AG04450 (cell line): ENCODE results near the gene TESK2. TPM values are rescaled to one million over a fixed set of nuclear protein-coding genes. Genes with fewer than 3 reads are reported as not detected.

Experiments used
- CTCF ChIA-PET: fragments of 300-600, 350-600 bp; formaldehyde crosslinking; extraction: SDS; loops from one replicate; lab custom pipeline; 2022; ENCODE audit warnings: antibody characterized with exemption, inconsistent platforms; lab: Charles Lee
- POLR2A ChIA-PET: fragments of 350-600 bp; formaldehyde crosslinking; extraction: SDS; loops from one replicate; lab custom pipeline; 2021; ENCODE audit warnings: antibody characterized with exemption, inconsistent platforms; lab: Yijun Ruan, JAX
- DNase-seq: peaks from one replicate; pipeline ENCODE4 v3.0.0-alpha.2; 2011; ENCODE audit warnings: low read depth, low spot score
- H3K27ac ChIP-seq: one replicate; pipeline ENCODE4 v1.5.1; 2012; ENCODE audit warnings: low read depth, low read length, control low read depth
- H3K27me3 ChIP-seq: one replicate; pipeline ENCODE4 v1.6.0; 2012; ENCODE audit warnings: low read length; ENCODE audit not compliant: control insufficient read depth, insufficient read depth
- H3K4me3 ChIP-seq: 2 replicates; pipeline ENCODE4 v1.5.1; 2011; ENCODE audit warnings: mild to moderate bottlenecking, low read depth, low read length, control low read depth
- H3K9me3 ChIP-seq: 2 replicates; pipeline ENCODE4 v1.5.1; 2012; ENCODE audit warnings: low read length; ENCODE audit not compliant: control insufficient read depth, insufficient read depth
- polyA plus RNA-seq: library from polyadenylated mRNA; depleted of rRNA; stranded (reverse); fragments of >200 nt; gene quantifications from 2 replicates; pipeline ENCODE4 v1.2.3, GENCODE V29; 2011
- TF ChIP-seq, protein P1 (sequence below): IDR thresholded peaks from 2 replicates; pipeline ENCODE4 v1.5.1; 2011; ENCODE audit warnings: low read depth, low read length, control low read depth, inconsistent platforms

The TESK2 gene
- polyA plus RNA-seq, 1 experiment: 2.6 TPM

DNA sequence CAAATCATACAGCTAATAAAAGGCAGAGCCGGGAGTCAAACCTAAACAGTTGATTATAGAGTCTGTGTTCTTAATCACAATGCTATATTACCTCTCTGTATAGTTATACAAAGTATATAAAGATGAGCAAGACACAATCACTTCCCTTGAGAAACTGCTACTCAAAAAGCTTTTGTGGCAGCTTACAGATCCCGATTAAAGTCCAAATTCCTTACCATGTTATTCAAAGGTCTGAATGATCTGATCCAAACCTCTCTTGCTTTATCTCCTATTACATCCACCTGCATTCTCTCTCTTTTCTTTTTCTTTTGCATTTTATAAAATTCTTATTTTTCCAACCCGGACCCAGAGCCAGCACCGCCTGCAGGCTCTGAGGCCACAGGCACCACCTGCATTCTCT, 93.7 kb downstream of the TESK2 start:
- Histone ChIP-seq H3K27ac (no peak overlapping the region), H3K4me3 (no peak overlapping the region), H3K9me3 (no peaks in the 10 kb centered on the region), H3K27me3 (no peaks in the 10 kb centered on the region)
- no peak for DNase-seq
- POLR2A ChIA-PET: no interaction called here
- TF ChIP-seq, protein P1, sequence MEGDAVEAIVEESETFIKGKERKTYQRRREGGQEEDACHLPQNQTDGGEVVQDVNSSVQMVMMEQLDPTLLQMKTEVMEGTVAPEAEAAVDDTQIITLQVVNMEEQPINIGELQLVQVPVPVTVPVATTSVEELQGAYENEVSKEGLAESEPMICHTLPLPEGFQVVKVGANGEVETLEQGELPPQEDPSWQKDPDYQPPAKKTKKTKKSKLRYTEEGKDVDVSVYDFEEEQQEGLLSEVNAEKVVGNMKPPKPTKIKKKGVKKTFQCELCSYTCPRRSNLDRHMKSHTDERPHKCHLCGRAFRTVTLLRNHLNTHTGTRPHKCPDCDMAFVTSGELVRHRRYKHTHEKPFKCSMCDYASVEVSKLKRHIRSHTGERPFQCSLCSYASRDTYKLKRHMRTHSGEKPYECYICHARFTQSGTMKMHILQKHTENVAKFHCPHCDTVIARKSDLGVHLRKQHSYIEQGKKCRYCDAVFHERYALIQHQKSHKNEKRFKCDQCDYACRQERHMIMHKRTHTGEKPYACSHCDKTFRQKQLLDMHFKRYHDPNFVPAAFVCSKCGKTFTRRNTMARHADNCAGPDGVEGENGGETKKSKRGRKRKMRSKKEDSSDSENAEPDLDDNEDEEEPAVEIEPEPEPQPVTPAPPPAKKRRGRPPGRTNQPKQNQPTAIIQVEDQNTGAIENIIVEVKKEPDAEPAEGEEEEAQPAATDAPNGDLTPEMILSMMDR: no peak
- CTCF ChIA-PET: interaction anchor here (1.1 kb wide), 1 partner anchor 37 kb away, joined by 3 read pairs; no protein-coding TSS in a partner anchor

DNA sequence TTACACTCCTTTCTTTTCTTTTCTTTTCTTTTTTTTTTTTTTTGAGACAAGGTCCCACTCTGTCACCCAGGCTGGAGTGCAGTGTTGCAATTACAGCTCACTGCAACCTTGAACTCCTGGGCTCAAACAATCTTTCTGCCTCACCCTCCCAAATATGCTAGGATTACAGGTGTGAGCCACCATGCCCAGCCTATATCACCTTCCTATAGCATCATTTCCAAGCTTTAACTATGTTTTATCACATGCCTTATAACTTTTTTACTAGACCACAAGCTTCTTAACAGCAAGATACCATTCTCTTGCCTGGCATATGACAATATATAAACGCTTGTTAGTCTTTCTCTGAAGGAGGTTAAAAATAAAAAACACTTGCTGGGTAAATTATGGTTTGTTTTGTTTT, 95.4 kb downstream of the TESK2 start:
- Histone ChIP-seq H3K4me3 (no peak overlapping the region), H3K27me3 (no peaks in the 10 kb centered on the region), H3K9me3 (no peaks in the 10 kb centered on the region), H3K27ac (no peak overlapping the region)
- CTCF ChIA-PET: no interaction called here
- TF ChIP-seq, protein P1: no peak
- no peak for DNase-seq
- POLR2A ChIA-PET: interaction anchor here (0.6 kb wide), 1 partner anchor 30 kb away, joined by 3 read pairs; no protein-coding TSS in a partner anchor

DNA sequence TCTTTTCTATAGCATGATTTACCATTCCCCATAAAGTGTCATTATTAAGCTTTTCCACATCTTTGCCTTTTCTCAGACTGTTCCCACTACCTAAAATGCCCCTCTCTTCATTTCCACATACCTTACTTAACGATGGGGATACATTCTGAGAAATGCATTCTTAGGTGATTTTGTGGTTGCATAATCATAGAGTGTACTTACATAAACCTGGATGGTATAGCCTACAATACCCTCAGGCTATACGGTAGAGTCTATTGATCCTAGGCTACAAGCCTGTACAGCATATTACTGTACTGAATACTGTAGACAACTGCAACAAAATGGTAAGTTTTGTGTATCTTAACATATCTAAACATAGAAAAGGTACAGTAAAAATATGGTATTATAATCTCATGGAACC, 95.9 kb downstream of the TESK2 start:
- POLR2A ChIA-PET: no interaction called here
- Histone ChIP-seq H3K4me3 (no peak overlapping the region), H3K27me3 (no peaks in the 10 kb centered on the region), H3K27ac (no peak overlapping the region), H3K9me3 (no peaks in the 10 kb centered on the region)
- no peak for DNase-seq
- CTCF ChIA-PET: no interaction called here
- TF ChIP-seq, protein P1: no peak

DNA sequence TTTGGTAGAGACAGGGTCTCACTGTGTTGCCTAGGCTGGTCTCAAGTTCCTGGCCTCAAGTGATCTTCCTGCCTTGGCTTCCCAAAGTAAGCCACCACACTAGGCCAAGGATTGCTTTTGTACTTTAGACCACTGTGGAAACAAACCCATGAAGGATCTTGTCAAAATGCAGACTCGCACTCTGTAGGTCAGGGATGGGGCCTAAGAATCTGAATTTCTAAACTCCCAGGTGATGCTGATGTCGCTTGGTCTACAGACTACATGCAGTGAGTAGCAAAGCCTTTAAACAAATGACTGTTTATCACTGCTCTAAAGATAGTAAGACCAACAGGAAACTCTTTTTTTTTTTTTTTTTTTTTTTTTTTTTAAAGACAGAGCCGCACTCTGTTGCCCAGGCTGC, 96.6 kb downstream of the TESK2 start:
- Histone ChIP-seq H3K27ac (no peak overlapping the region), H3K4me3 (no peak overlapping the region), H3K9me3 (no peaks in the 10 kb centered on the region), H3K27me3 (no peaks in the 10 kb centered on the region)
- DNase-seq: no peak
- CTCF ChIA-PET: no interaction called here
- TF ChIP-seq, protein P1: no peak
- POLR2A ChIA-PET: interaction anchor here (0.6 kb wide), 1 partner anchor 106 kb away, joined by 4 read pairs; the partner anchor contains the start of gene MMACHC

DNA sequence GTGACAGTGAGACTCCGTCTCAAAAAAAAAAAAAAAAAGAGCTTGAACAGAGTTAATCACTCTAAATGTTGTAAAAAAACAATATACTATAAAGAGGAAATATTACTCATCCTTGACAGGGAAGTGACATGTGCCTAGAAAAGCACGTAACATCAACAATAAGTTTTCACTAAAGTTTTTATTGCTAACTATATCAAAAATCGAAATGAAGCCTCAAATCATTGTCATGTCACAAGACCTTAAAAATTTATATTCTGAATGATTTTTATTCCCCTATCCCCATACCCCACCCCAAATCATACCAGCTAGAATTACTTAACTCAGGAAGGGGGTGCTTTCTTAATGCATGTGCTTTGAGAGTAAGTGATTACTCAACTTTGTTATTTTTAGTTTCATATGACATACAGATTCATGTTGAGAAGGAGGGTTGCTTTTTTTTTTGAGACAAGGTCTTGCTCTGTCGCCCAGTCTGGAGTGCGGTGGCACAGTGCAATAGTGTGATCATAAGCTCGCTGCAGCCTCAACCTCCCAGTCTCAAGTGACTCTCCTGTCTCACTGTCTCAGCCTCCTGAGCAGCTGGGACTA, 97.2 kb downstream of the TESK2 start:
- DNase-seq: no peak
- POLR2A ChIA-PET: interaction anchor here (0.6 kb wide), 1 partner anchor 106 kb away, joined by 4 read pairs; the partner anchor contains the start of gene MMACHC
- no peak overlapping the region for H3K27ac ChIP-seq
- no peaks in the 10 kb centered on the region for H3K9me3 ChIP-seq
- H3K4me3 ChIP-seq: no peak overlapping the region
- TF ChIP-seq, protein P1: no peak
- peaks cover 2% of the 10 kb centered on the region for H3K27me3 ChIP-seq
- CTCF ChIA-PET: no interaction called here
